K562 (cell line): ENCODE measurements around the gene ASIC3. TPM values are rescaled to one million over a fixed set of nuclear protein-coding genes. Genes with fewer than 3 reads are reported as not detected.

Experiments used
- C11orf30 ChIP-seq: fragments of 450-650 bp; IDR thresholded peaks from 2 replicates; pipeline ENCODE4 v1.6.1; 2016; ENCODE audit warnings: low read depth, mild to moderate bottlenecking
- CTCF ChIP-seq, 3 experiments: IDR thresholded peaks in 2 of 3; conservative IDR thresholded peaks in 1 of 3; 2 replicates each; pipeline ENCODE4 v1.5.1; 2011 to 2012; ENCODE audit warnings: low read length in 3 of 3, mild to moderate bottlenecking in 3 of 3, control low read depth in 2 of 3, improper control_type of control experiment in 1 of 3, inconsistent platforms in 1 of 3, low read depth in 1 of 3, mixed read lengths in 1 of 3, moderate library complexity in 1 of 3; ENCODE audit not compliant: insufficient read depth in 2 of 3
- FOXM1 ChIP-seq, 2 experiments: fragments of 450-650 bp in 1 of 2; sonication (generic) in 1 of 2; formaldehyde crosslinking in 1 of 2; IDR thresholded peaks; 2 replicates each; pipeline versions ENCODE4 v1.6.1 to v1.9.0; 2017 to 2022; ENCODE audit warnings: low read depth in 2 of 2, mild to moderate bottlenecking in 2 of 2, missing genetic modification reagents in 1 of 2, moderate library complexity in 1 of 2
- HNRNPLL ChIP-seq: fragments of 200-400 bp; formaldehyde crosslinking; IDR thresholded peaks from 2 replicates; pipeline ENCODE4 v1.6.1; 2017; ENCODE audit warnings: low read length, low read depth, mild to moderate bottlenecking; ENCODE audit not compliant: poor library complexity, severe bottlenecking
- ILF3 ChIP-seq: fragments of 450-650 bp; IDR thresholded peaks from 2 replicates; pipeline ENCODE4 v1.6.1; 2018; ENCODE audit warnings: antibody characterized with exemption, mild to moderate bottlenecking, moderate library complexity, borderline replicate concordance
- KHSRP ChIP-seq: fragments of 450-650 bp; IDR thresholded peaks from 2 replicates; pipeline ENCODE4 v1.6.1; 2017
- LARP7 ChIP-seq: fragments of 450-650 bp; IDR thresholded peaks from 2 replicates; pipeline ENCODE4 v1.6.1; 2016
- MXD1 ChIP-seq: fragments of 250-450 bp; sonication (Bioruptor Pico); IDR thresholded peaks from 2 replicates; pipeline ENCODE4 v1.8.0; 2021; ENCODE audit warnings: borderline replicate concordance, mild to moderate bottlenecking, moderate library complexity; ENCODE audit not compliant: poor library complexity, severe bottlenecking
- NR4A1 ChIP-seq, 2 experiments: fragments of 250-450 bp in 1 of 2; fragments of 450-650 bp in 1 of 2; sonication (Bioruptor Pico) in 1 of 2; IDR thresholded peaks; 2 replicates each; pipeline versions ENCODE4 v1.4.0 to v1.6.1; 2016 to 2020; ENCODE audit warnings: mild to moderate bottlenecking in 2 of 2, missing compliant biosample characterization in 1 of 2, missing genetic modification characterization in 1 of 2, moderate library complexity in 1 of 2
- PHF20 ChIP-seq: fragments of 450-650 bp; IDR thresholded peaks from 2 replicates; pipeline ENCODE4 v1.6.1; 2018; ENCODE audit not compliant: partially characterized antibody
- POLR2H ChIP-seq: IDR thresholded peaks from 2 replicates; pipeline ENCODE4 v1.6.1; 2016; ENCODE audit warnings: missing genetic modification characterization, low read depth, mild to moderate bottlenecking, control low read depth, missing compliant biosample characterization, moderate library complexity
- PRDM10 ChIP-seq: fragments of 450-650 bp; IDR thresholded peaks from 2 replicates; pipeline ENCODE4 v1.6.1; 2018; ENCODE audit not compliant: partially characterized antibody
- SMAD4 ChIP-seq: fragments of 250-450 bp; sonication (Bioruptor Pico); conservative IDR thresholded peaks from 2 replicates; pipeline ENCODE4 v1.8.0; 2021; ENCODE audit warnings: inconsistent platforms, mild to moderate bottlenecking, moderate library complexity
- STAT5B ChIP-seq: fragments of 250-450 bp; sonication (Bioruptor Pico); IDR thresholded peaks from 2 replicates; pipeline ENCODE4 v1.8.0; 2021; ENCODE audit warnings: mild to moderate bottlenecking, inconsistent platforms
- ZNF23 ChIP-seq: fragments of 250-450 bp; sonication (Bioruptor Pico); IDR thresholded peaks from 2 replicates; pipeline ENCODE4 v1.4.0; 2020; ENCODE audit warnings: mild to moderate bottlenecking
- ZNF263 ChIP-seq: sonication (generic); formaldehyde crosslinking; IDR thresholded peaks from 2 replicates; pipeline ENCODE4 v1.8.0; 2022; ENCODE audit warnings: mild to moderate bottlenecking, missing genetic modification reagents, borderline replicate concordance
- ZNF511 ChIP-seq: sonication (generic); formaldehyde crosslinking; IDR thresholded peaks from 2 replicates; pipeline ENCODE4 v1.8.0; 2022; ENCODE audit warnings: mild to moderate bottlenecking, missing genetic modification reagents
- polyA plus RNA-seq, 8 experiments: library from polyadenylated mRNA; depleted of rRNA in 4 of 8; stranded (reverse) in 5 of 8; unstranded in 3 of 8; fragments of >200 nt; fragmentation: Nextera tagmentation in 2 of 8; fragmentation: Illumina TruSeq in 1 of 8; extraction: Ambion mirVana in 2 of 8; extraction: Trizol in 1 of 8; gene quantifications; 2 replicates each; pipeline versions ENCODE4 v1.2.1 to v1.2.3, GENCODE V29; 2011 to 2014; ENCODE audit warnings: inconsistent platforms in 1 of 8, missing spikeins in 1 of 8
- total RNA-seq, 7 experiments: library from RNA; depleted of rRNA in 6 of 7; stranded (reverse); fragments of >200 nt in 6 of 7; fragmentation: Illumina TruSeq in 2 of 7; extraction: Trizol in 2 of 7; gene quantifications; 2 replicates each; pipeline versions ENCODE4 v1.2.1 to v1.2.3, GENCODE V29; 2011 to 2021; ENCODE audit warnings: low replicate concordance in 1 of 7
- TF ChIP-seq, protein P1 (sequence below): fragments of 450-650 bp; IDR thresholded peaks from 2 replicates; pipeline ENCODE4 v1.6.1; 2016

The ASIC3 gene
- total and polyA plus RNA-seq, 9 of the 15 experiments (the other 6 are each of a cell fraction or from before 2014, with no cell fraction given), result 0.11 to 5.0 (median 0.87) TPM

DNA sequence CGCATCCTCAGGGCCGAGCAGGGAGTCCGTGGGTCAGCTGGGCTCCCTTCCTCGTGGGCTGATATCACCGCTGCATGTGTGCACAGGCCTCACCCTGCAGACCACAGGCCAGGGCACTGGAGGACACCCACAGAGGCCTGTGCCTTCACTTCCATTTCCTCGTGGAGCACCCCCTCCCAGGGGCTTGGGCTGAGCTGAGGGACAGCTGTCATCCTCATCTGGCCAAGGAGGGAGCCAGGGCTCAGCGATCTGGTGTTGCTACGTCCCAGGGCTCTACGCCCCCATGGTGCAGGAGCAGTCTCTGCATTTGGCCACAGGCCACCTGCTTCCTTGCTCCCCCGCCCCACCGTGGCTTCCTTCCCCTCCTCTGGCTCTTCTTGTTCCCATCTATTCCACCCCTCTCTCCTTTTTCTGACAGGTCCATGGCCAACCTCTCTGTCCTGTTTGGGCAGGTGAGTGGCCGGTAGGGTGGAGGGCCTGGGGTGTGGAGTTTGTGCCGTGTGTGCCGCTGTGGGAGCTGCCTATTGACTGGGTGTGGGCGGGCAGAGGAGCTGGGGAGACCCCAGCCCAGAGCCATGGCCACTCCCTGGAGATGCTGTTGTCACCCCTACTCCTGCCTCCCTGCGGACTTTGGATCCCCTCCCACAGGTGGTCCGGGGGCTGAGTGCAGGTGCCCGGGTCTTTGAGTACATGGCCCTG, 8.3 kb upstream of the ASIC3 start (continued):
- TF ChIP-seq MXD1 (CRISPR knock-in tag) (peak; percentile 1), POLR2H (tag) (no peak), CTCF (IDR thresholded peaks at IDR 0.05 in 2 of 3, conservative IDR thresholded peaks at IDR 0.05 in 1 of 3; ENCODE audit: insufficient read depth in 2 of 3, low read depth in 1 of 3, low read length in 3 of 3) (peak in 1 of 3 experiments; percentile 11; a peak in 1 of 6 replicates), ZNF23 (no peak), PRDM10 (peak; percentile 2), LARP7 (no peak), HNRNPLL (peak; percentile 25), FOXM1 (IDR thresholded peaks at IDR 0.05; ENCODE audit: low read depth) (no peak), FOXM1 (CRISPR knock-in tag; IDR thresholded peaks at IDR 0.05; ENCODE audit: low read depth) (no peak), NR4A1 (CRISPR knock-in tag; IDR thresholded peaks at IDR 0.05) (no peak), NR4A1 (tag; IDR thresholded peaks at IDR 0.05) (0 out of 2 replicates have a peak, but pooled peaks have one; percentile 19), ZNF511 (CRISPR knock-in tag) (no peak), KHSRP (no peak), PHF20 (peak; percentile 29), C11orf30 (no peak), STAT5B (CRISPR knock-in tag) (no peak), ILF3 (no peak), SMAD4 (CRISPR knock-in tag) (no peak), ZNF263 (CRISPR knock-in tag) (peak; percentile 78; the same call in 1 of the 2 replicates)
- TF ChIP-seq, protein P1, sequence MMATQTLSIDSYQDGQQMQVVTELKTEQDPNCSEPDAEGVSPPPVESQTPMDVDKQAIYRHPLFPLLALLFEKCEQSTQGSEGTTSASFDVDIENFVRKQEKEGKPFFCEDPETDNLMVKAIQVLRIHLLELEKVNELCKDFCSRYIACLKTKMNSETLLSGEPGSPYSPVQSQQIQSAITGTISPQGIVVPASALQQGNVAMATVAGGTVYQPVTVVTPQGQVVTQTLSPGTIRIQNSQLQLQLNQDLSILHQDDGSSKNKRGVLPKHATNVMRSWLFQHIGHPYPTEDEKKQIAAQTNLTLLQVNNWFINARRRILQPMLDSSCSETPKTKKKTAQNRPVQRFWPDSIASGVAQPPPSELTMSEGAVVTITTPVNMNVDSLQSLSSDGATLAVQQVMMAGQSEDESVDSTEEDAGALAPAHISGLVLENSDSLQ, result peak; percentile 69
